ENCODE results near the gene COL6A5. TPM values are rescaled to one million over a fixed set of nuclear protein-coding genes. Genes with fewer than 3 reads are reported as not detected.

Gene COL6A5
- total and polyA plus RNA-seq, 10 of the 15 experiments (the other 5 are each of a cell fraction or from before 2014, with no cell fraction given) = 0.04 to 0.11 TPM; not detected in 8

- intact Hi-C loops (cut with micrococcal nuclease; ENCODE audit: unreplicated experiment) = no loop called here
- Histone ChIP-seq H3K36me3 (ENCODE audit: control insufficient read depth in 2 of 2, insufficient read depth in 2 of 2, low read length in 1 of 2) (no peaks in the 10 kb centered on the region), H3K79me2 (ENCODE audit: control insufficient read depth, insufficient read depth, low read length) (no peaks in the 10 kb centered on the region), H3K4me3 (no peak overlapping the region), H4K20me1 (ENCODE audit: control insufficient read depth, insufficient read depth) (no peaks in the 10 kb centered on the region), H3K4me2 (ENCODE audit: control insufficient read depth, insufficient read depth) (no peak overlapping the region), H3K27ac (ENCODE audit: control insufficient read depth, insufficient read depth) (no peak overlapping the region), H3K4me1 (ENCODE audit: control insufficient read depth, insufficient read depth, low read length) (no peaks in the 10 kb centered on the region), H3K27me3 (replicated peaks in 1 of 2; ENCODE audit: control insufficient read depth in 2 of 2, insufficient read depth in 2 of 2, low read length in 1 of 2) (no peaks in the 10 kb centered on the region), H3K9ac (ENCODE audit: control insufficient read depth, insufficient read depth, low read length) (no peak overlapping the region), H2AFZ (ENCODE audit: control insufficient read depth, low read depth, low read length) (no peak overlapping the region), H3K9me3 (replicated peaks; ENCODE audit: control insufficient read depth, insufficient read depth, low read length) (no peaks in the 10 kb centered on the region)
- no peak for ATAC-seq
- ChIA-PET RAD21 (ENCODE audit: unreplicated experiment) (no interaction called here), CTCF (no interaction called here), SMC1A (ENCODE audit: uncharacterized antibody, unreplicated experiment) (interaction anchor here (0.5 kb wide), 1 partner anchor 124 kb away, joined by 4 read pairs; no protein-coding TSS in a partner anchor), POLR2A (no interaction called here)
- BruUV-seq (replicated peaks) = no TSS peak
- no peak for FAIRE-seq
- in situ Hi-C loops (cut with MboI) = no loop called here
- 0% methylated on average over 1 of the region's 1 CpG for WGBS (ENCODE audit: insufficient coverage, insufficient replicate concordance, low lambda C conversion rate, missing lambda C conversion rate)
- no peak for DNase-seq (ENCODE audit: low read depth, low spot score)
- TF ChIP-seq JUNB (IDR thresholded peaks at IDR 0.05) = no peak
- no peak for TF ChIP-seq GABPA (IDR thresholded peaks at IDR 0.05; ENCODE audit: low read depth)
- no peak for TF ChIP-seq FOXM1 (IDR thresholded peaks at IDR 0.05; ENCODE audit: low read depth, low read length)
- no peak for TF ChIP-seq PBX3 (IDR thresholded peaks at IDR 0.05; ENCODE audit: insufficient replicate concordance, low read depth, low read length)
- TF ChIP-seq NFYA (IDR thresholded peaks at IDR 0.05; ENCODE audit: borderline replicate concordance, low read depth, low read length) = no peak
- TF ChIP-seq SMC3 (IDR thresholded peaks at IDR 0.05; ENCODE audit: borderline replicate concordance, low read length) = no peak
- TF ChIP-seq SPI1 (IDR thresholded peaks at IDR 0.05; ENCODE audit: borderline replicate concordance, insufficient read depth, low read depth, low read length) = no peak
- TF ChIP-seq TBL1XR1 (IDR thresholded peaks at IDR 0.05; ENCODE audit: low read depth, low read length) = no peak
- TF ChIP-seq RFX5 (IDR thresholded peaks at IDR 0.05; ENCODE audit: low read depth, low read length) = no peak
- no peak for TF ChIP-seq CHD2 (IDR thresholded peaks at IDR 0.05; ENCODE audit: borderline replicate concordance, low read depth, low read length)
- TF ChIP-seq NR2F1 (conservative IDR thresholded peaks at IDR 0.05) = no peak
- TF ChIP-seq BHLHE40 (IDR thresholded peaks at IDR 0.05; ENCODE audit: borderline replicate concordance in 1 of 2, low read depth in 2 of 2, low read length in 1 of 2) = no peak
- TF ChIP-seq PAX5 (IDR thresholded peaks at IDR 0.05; ENCODE audit: borderline replicate concordance, low read depth, low read length) = no peak
- TF ChIP-seq ZZZ3 (IDR thresholded peaks at IDR 0.05; ENCODE audit: control insufficient read depth, insufficient read length, low read depth) = no peak
Measured at GRCh38 chr3:130374908-130375307, 29.4 kb downstream of the COL6A5 start.

Data from GM12878 (cell line).